Bronchial epithelial cell (primary cell): ENCODE measurements around the gene AKR7A3. TPM values are rescaled to one million over a fixed set of nuclear protein-coding genes. Genes with fewer than 3 reads are reported as not detected.
A peak's percentile ranks its signal among the peaks of the same experiment; 100 is the strongest.
"Not testable (repeated sequence)": the region's sequence is repeated elsewhere in the genome, so short reads cannot be mapped to it uniquely, and the experiment has no call there.

ENCODE experiments used
- DNase-seq: peaks from one replicate; pipeline ENCODE4 v3.0.0-alpha.2; 2010; ENCODE audit warnings: low read depth
- FAIRE-seq: peaks from 2 replicates; lab custom pipeline; 2011; peaks lifted over from hg19 to GRCh38; lab: Jason Lieb, UNC
- H3K27me3 ChIP-seq: 2 replicates; pipeline ENCODE4 v1.5.1; 2011; ENCODE audit warnings: low read length; ENCODE audit not compliant: control insufficient read depth, insufficient read depth
- H3K36me3 ChIP-seq: 2 replicates; pipeline ENCODE4 v1.5.1; 2011; ENCODE audit warnings: low read length; ENCODE audit not compliant: control insufficient read depth, insufficient read depth
- H3K4me3 ChIP-seq: 2 replicates; pipeline ENCODE4 v1.5.1; 2011; ENCODE audit warnings: mild to moderate bottlenecking, low read depth, low read length, control low read depth
- total RNA-seq: library from RNA; depleted of rRNA; stranded (reverse); fragments of >200 nt; gene quantifications from 2 replicates; pipeline ENCODE4 v1.2.1, GENCODE V29; 2014
- TF ChIP-seq, protein P1 (sequence below): IDR thresholded peaks from 2 replicates; pipeline ENCODE4 v1.5.1; 2011; ENCODE audit warnings: mild to moderate bottlenecking, moderate library complexity, low read length, control low read depth, inconsistent platforms; ENCODE audit not compliant: insufficient read depth, severe bottlenecking

AKR7A3 gene
- total RNA-seq, result 0.26 TPM in 2 replicates

- H3K27me3 ChIP-seq, H3K36me3 ChIP-seq, FAIRE-seq: not testable (repeated sequence)
- DNase-seq, result peak; percentile 29
- peak within 1 kb of the TSS; percentile 26 for H3K4me3 ChIP-seq
Measured at GRCh38 chr1:19288324-19289241, at the start of gene AKR7A3. TSS of gene AKR7A3 (minus strand) at chr1:19288770. CDS start at chr1:19288709, 61 bp downstream.

- FAIRE-seq, result no peak
- TF ChIP-seq, protein P1, sequence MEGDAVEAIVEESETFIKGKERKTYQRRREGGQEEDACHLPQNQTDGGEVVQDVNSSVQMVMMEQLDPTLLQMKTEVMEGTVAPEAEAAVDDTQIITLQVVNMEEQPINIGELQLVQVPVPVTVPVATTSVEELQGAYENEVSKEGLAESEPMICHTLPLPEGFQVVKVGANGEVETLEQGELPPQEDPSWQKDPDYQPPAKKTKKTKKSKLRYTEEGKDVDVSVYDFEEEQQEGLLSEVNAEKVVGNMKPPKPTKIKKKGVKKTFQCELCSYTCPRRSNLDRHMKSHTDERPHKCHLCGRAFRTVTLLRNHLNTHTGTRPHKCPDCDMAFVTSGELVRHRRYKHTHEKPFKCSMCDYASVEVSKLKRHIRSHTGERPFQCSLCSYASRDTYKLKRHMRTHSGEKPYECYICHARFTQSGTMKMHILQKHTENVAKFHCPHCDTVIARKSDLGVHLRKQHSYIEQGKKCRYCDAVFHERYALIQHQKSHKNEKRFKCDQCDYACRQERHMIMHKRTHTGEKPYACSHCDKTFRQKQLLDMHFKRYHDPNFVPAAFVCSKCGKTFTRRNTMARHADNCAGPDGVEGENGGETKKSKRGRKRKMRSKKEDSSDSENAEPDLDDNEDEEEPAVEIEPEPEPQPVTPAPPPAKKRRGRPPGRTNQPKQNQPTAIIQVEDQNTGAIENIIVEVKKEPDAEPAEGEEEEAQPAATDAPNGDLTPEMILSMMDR, result peak; percentile 55
- H3K36me3 ChIP-seq, result peaks cover 16% of the 10 kb centered on the region
- no peak for DNase-seq
- no peak overlapping the region for H3K4me3 ChIP-seq
- H3K27me3 ChIP-seq, result no peaks in the 10 kb centered on the region
Measured at GRCh38 chr1:19338323-19338762, 49.8 kb upstream of the AKR7A3 start.

GRCh38 chr1:19337289-19337688 is 48.7 kb upstream of the AKR7A3 start:
- H3K27me3 ChIP-seq, result no peaks in the 10 kb centered on the region
- TF ChIP-seq, protein P1, result no peak
- H3K4me3 ChIP-seq, result no peak overlapping the region
- DNase-seq (no peak), FAIRE-seq (no peak)
- H3K36me3 ChIP-seq, result peaks cover 11% of the 10 kb centered on the region

GRCh38 chr1:19336543-19336942 is 48.0 kb upstream of the AKR7A3 start:
- Histone ChIP-seq H3K4me3 (no peak overlapping the region), H3K36me3 (peaks cover 11% of the 10 kb centered on the region), H3K27me3 (no peaks in the 10 kb centered on the region)
- DNase-seq (peak; percentile 67), FAIRE-seq (no peak)
- TF ChIP-seq, protein P1, result no peak

GRCh38 chr1:19333587-19334354 is 45.2 kb upstream of the AKR7A3 start:
- TF ChIP-seq, protein P1, result no peak
- FAIRE-seq (no peak), DNase-seq (no peak)
- peaks cover under 1% of the 10 kb centered on the region for H3K36me3 ChIP-seq
- H3K4me3 ChIP-seq, result no peak overlapping the region
- H3K27me3 ChIP-seq, result no peaks in the 10 kb centered on the region

- no peaks in the 10 kb centered on the region for H3K27me3 ChIP-seq
- TF ChIP-seq, protein P1, result no peak
- peaks cover 2% of the 10 kb centered on the region for H3K36me3 ChIP-seq
- H3K4me3 ChIP-seq, result no peak overlapping the region
- FAIRE-seq (no peak), DNase-seq (no peak)
Measured at GRCh38 chr1:19332832-19333231, 44.3 kb upstream of the AKR7A3 start.
